ENCODE measurements around the gene CDKN2B-AS1.

- TF ChIP-seq CTCF (IDR thresholded peaks at IDR 0.05): no peak
- TF ChIP-seq POLR2A (IDR thresholded peaks at IDR 0.05): no peak
Measured at GRCh38 chr9:21985964-21986667, 8.5 kb upstream of the CDKN2B-AS1 start.

Measured in Peyer's patch (tissue), 4 donors.